Left lung (tissue), 10 donors: Measurements from ENCODE around the gene SMIM43. TPM values are rescaled to one million over a fixed set of nuclear protein-coding genes. Genes with fewer than 3 reads are reported as not detected.

Experiments used
- ATAC-seq: fragments of 200-7000 bp; cut with Tn5 transposase; one replicate; pipeline ENCODE4 v1.9.1; 2020; ENCODE audit warnings: moderate library complexity
- DNase-seq, 4 donors: peaks; one replicate each; pipeline ENCODE4 v3.0.0-alpha.2; 2013 to 2020
- H3K27ac ChIP-seq, 2 donors: fragments of 200-600 bp; sonication (generic) in 1 of 2; one replicate each; pipeline versions ENCODE4 v1.5.0 to v1.8.0; 2020 to 2021
- H3K27me3 ChIP-seq, 2 donors: fragments of 200-600 bp; sonication (generic) in 1 of 2; one replicate each; pipeline versions ENCODE4 v1.5.0 to v1.8.0; 2020 to 2021
- H3K36me3 ChIP-seq, 2 donors: fragments of 200-600 bp; sonication (generic) in 1 of 2; one replicate each; pipeline versions ENCODE4 v1.5.0 to v1.8.0; 2020 to 2021
- H3K4me1 ChIP-seq, 2 donors: fragments of 200-600 bp; one replicate each; pipeline ENCODE4 v1.8.0; 2021
- H3K4me3 ChIP-seq, 2 donors: fragments of 200-600 bp; sonication (generic) in 1 of 2; one replicate each; pipeline versions ENCODE4 v1.5.0 to v1.8.0; 2020 to 2021; ENCODE audit warnings: mild to moderate bottlenecking in 1 of 2
- H3K9me3 ChIP-seq, 2 donors: fragments of 200-600 bp; sonication (generic) in 1 of 2; one replicate each; pipeline versions ENCODE4 v1.5.0 to v1.8.0; 2020 to 2021
- intact Hi-C, 2 donors: fragments of 100-400 bp; cut with DNase I; formaldehyde crosslinking; loops; one replicate each; pipeline versions ENCODE4 v1.11.2 to v1.14.2; 2022
- polyA plus RNA-seq, 6 donors: library from polyadenylated mRNA; unstranded; fragments of 120-200 nt; gene quantifications; one replicate each; pipeline ENCODE4 v1.2.1, GENCODE V29; 2013; ENCODE audit not compliant: insufficient read length in 6 of 6
- total RNA-seq, 2 donors: library from RNA; stranded (reverse); fragmentation: NEBNext Ultra II Directional; extraction: Animal tissue kit (Norgen Biotek cat#: 25700); gene quantifications; one replicate each; pipeline ENCODE4 v1.2.1, GENCODE V29; 2021
- TF ChIP-seq, protein P1 (sequence below), 2 donors: fragments of 200-600 bp; sonication (generic) in 1 of 2; IDR thresholded peaks; one replicate each; pipeline versions ENCODE4 v1.5.0 to v1.8.0; 2021; ENCODE audit warnings: antibody characterized with exemption in 2 of 2
- donor health status: DM: no; HTN: yes; CAD: no.
- donor health status: DM: no; HTN: no; CAD: no.

Gene SMIM43
- total and polyA plus RNA-seq, 8 donors = 1.0 to 24.6 (median 14.5) TPM; not detected in 1

DNA sequence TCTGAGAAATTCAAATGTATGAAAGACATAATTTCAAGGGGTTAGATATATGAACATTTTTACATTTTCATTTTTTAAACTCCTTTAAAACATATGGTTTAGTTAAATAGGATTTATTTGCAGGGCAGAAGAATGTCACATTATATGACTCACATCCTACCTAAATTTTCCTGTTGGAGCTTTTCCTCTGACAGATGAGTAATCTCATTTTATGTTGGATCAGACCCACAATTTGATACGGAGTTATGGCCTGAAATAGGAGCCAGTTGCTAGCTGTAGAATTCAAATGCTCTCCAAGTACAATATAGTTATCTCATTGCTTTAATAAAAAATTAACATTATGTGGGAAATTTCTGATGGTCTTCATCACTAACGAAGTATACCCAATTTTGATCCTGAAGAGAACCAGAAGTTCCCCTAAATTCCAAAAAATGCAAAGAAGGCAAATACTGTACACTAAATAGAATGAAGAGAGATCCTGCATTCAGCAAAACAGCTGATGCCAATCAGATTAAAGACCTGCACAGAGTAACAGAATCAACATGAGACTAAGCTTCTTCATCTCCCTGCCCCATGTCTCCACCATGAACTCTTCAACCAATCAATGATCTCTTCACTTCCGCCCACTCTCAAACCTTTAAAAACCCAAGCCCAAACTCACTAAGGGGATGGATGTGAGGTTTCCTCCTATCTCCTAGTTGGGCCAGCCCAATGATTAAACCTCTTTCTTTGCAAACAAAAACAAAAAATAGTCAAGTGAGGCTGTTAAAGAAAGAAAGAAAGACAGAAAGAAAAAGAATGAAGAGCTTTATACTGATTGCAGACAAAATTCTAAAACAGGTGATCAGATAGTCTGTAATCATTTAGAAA is 25.2 kb upstream of the SMIM43 start:
- Histone ChIP-seq H3K9me3 (no peaks in the 10 kb centered on the region), H3K4me1 (no peaks in the 10 kb centered on the region), H3K4me3 (no peak overlapping the region), H3K27ac (no peak overlapping the region), H3K36me3 (no peaks in the 10 kb centered on the region), H3K27me3 (no peaks in the 10 kb centered on the region)
- DNase-seq (no peak), ATAC-seq (no peak)
- TF ChIP-seq, protein P1, sequence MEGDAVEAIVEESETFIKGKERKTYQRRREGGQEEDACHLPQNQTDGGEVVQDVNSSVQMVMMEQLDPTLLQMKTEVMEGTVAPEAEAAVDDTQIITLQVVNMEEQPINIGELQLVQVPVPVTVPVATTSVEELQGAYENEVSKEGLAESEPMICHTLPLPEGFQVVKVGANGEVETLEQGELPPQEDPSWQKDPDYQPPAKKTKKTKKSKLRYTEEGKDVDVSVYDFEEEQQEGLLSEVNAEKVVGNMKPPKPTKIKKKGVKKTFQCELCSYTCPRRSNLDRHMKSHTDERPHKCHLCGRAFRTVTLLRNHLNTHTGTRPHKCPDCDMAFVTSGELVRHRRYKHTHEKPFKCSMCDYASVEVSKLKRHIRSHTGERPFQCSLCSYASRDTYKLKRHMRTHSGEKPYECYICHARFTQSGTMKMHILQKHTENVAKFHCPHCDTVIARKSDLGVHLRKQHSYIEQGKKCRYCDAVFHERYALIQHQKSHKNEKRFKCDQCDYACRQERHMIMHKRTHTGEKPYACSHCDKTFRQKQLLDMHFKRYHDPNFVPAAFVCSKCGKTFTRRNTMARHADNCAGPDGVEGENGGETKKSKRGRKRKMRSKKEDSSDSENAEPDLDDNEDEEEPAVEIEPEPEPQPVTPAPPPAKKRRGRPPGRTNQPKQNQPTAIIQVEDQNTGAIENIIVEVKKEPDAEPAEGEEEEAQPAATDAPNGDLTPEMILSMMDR (IDR thresholded peaks at IDR 0.05) = no peak
- intact Hi-C loops = no loop called here

DNA sequence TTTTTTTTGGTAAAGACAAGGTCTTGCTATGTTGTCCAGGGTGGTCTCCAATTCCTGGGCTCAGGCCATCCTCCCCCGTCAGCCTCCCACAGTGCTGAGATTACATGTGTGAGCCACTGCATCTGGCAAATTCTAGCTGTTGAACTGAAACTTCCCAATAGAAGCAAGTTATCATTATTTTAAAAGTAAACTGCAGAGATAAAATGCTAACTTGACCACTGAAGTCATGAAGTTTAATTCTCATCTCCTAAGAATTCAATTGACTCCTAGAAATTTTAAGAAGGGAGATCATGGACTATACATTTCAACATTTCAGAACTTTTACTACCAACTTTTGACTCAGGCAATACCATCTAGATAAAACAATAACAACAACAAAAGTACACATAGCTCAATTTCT is 24.5 kb upstream of the SMIM43 start:
- no peak for DNase-seq
- no peaks in the 10 kb centered on the region for H3K27me3 ChIP-seq
- H3K4me1 ChIP-seq = no peaks in the 10 kb centered on the region
- H3K9me3 ChIP-seq = peaks cover 0 to under 1% of the 10 kb centered on the region in 2 donors
- H3K36me3 ChIP-seq = no peaks in the 10 kb centered on the region
- no peak for ATAC-seq
- intact Hi-C loops = no loop called here
- TF ChIP-seq, protein P1 (IDR thresholded peaks at IDR 0.05) = no peak
- H3K27ac ChIP-seq = no peak overlapping the region
- no peak overlapping the region for H3K4me3 ChIP-seq

DNA sequence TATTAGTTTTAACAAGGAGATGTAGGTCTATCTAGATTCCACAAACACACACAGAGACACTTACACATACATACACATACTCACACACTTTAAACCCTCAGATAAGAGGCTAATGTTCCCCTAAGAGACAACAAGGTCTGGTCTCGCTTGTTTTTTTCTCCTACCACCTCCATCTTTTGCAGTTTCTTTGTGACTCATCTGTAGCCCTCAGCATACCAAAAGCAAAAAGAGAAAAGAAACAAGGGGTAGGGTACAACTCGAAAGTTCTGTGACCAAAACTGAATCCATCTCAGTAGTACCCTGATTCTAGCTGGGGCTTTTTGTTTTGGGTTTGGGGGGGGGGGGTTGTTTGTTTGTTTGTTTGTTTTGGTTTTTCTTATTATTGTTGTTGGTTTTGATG is 23.9 kb upstream of the SMIM43 start:
- Histone ChIP-seq H3K36me3 (no peaks in the 10 kb centered on the region), H3K4me1 (no peaks in the 10 kb centered on the region), H3K27me3 (no peaks in the 10 kb centered on the region), H3K27ac (no peak overlapping the region), H3K4me3 (no peak overlapping the region), H3K9me3 (peaks cover 0 to 4% of the 10 kb centered on the region in 2 donors)
- intact Hi-C loops = no loop called here
- DNase-seq (no peak), ATAC-seq (no peak)
- TF ChIP-seq, protein P1 (IDR thresholded peaks at IDR 0.05) = no peak

DNA sequence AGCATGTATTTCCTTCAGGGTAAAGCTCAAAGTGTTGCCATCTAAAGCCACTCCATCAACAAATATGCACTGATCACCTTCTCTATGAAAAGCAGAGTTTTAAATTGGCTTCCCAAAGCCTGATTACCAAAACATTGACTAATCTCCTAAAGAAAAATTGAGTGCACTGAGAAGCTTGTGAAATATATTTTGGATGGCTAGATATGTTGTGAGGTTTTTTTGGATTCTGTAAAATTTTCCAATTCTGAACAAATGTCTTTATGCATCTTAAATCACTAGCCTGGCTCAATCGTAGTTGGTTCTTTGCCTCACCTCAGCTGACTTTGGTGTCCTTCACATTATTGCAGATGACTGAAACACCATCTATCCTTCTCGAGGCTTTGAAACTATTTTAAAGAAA is 21.3 kb upstream of the SMIM43 start:
- H3K9me3 ChIP-seq = peaks cover 0 to 4% of the 10 kb centered on the region in 2 donors
- TF ChIP-seq, protein P1 (IDR thresholded peaks at IDR 0.05) = no peak
- H3K36me3 ChIP-seq = no peaks in the 10 kb centered on the region
- no peaks in the 10 kb centered on the region for H3K4me1 ChIP-seq
- H3K27me3 ChIP-seq = no peaks in the 10 kb centered on the region
- no peak overlapping the region for H3K4me3 ChIP-seq
- H3K27ac ChIP-seq = no peak overlapping the region
- DNase-seq = no peak
- intact Hi-C loops = no loop called here
- no peak for ATAC-seq

DNA sequence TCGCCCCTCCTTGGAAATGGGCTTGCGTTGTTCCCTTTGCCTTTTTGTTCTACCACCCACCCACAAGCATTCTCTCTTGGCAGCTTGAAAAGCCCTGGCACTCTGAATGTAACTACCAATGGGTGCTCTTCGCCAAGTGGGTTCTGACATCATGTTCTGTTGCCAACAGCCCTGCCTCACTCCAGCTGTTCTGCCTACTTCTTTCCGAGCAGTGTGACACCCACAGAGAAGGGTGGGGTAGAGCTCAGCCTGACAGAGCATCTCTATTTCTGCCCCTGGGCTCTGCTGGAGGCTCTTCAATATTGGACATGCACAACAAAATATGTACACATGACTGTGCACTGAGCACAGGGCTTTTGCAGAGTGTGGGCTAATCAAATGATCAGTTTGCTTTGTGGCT is 20.5 kb upstream of the SMIM43 start:
- no peak for ATAC-seq
- TF ChIP-seq, protein P1 (IDR thresholded peaks at IDR 0.05) = no peak
- no peaks in the 10 kb centered on the region for H3K27me3 ChIP-seq
- no peaks in the 10 kb centered on the region for H3K36me3 ChIP-seq
- no peak overlapping the region for H3K27ac ChIP-seq
- H3K4me3 ChIP-seq = no peak overlapping the region
- no peaks in the 10 kb centered on the region for H3K4me1 ChIP-seq
- intact Hi-C loops = no loop called here
- DNase-seq = no peak
- peaks cover 0 to 4% of the 10 kb centered on the region in 2 donors for H3K9me3 ChIP-seq
